Stimulated activated CD4-positive, alpha-beta T cell treated with anti-CD3 and anti-CD28 coated beads, Interleukin-1b, Interleukin-23, amount 100 ng/mL, for 4 hours (primary cell): ENCODE results near the gene SEMA4D.

Source experiments
- DNase-seq, 2 donors: peaks; one replicate each; pipeline ENCODE4 v3.0.0-alpha.2; 2020; ENCODE audit warnings: low read depth in 2 of 2

SEMA4D gene

GRCh38 chr9:89317282-89317681 is 180.6 kb downstream of the SEMA4D start:
- no peak for DNase-seq

- DNase-seq: no peak
These were observed 182.4 kb downstream of the SEMA4D start for GRCh38 chr9:89315482-89315881.

GRCh38 chr9:89314955-89315354 is 183.0 kb downstream of the SEMA4D start:
- no peak for DNase-seq

GRCh38 chr9:89313842-89314241 is 184.1 kb downstream of the SEMA4D start:
- no peak for DNase-seq

- DNase-seq: no peak
These were observed 185.7 kb downstream of the SEMA4D start for GRCh38 chr9:89312222-89312571.

GRCh38 chr9:89311346-89312221 is 186.3 kb downstream of the SEMA4D start:
- DNase-seq: no peak
